Measurements from ENCODE around the gene PPM1F.

Gene PPM1F

GRCh38 chr22:21936151-21936775, 16.4 kb downstream of the PPM1F start:
- Histone ChIP-seq H3K4me3 (ENCODE audit: low read depth in 1 of 2, low read length in 2 of 2) (peak overlapping the region in 1 of 2 donors; percentile 59), H3K36me3 (ENCODE audit: control insufficient read depth in 1 of 2, insufficient read depth in 2 of 2, low read length in 2 of 2) (peaks cover 17 to 23% of the 10 kb centered on the region in 2 donors)

GRCh38 chr22:21933910-21934309, 18.7 kb downstream of the PPM1F start:
- no peaks in the 10 kb centered on the region for H3K9me3 ChIP-seq (ENCODE audit: control insufficient read depth in 1 of 2, low read length in 2 of 2)
- H3K4me1 ChIP-seq (ENCODE audit: control insufficient read depth in 1 of 2, insufficient read depth in 2 of 2, low read length in 2 of 2) = peaks cover 22 to 26% of the 10 kb centered on the region in 2 donors
- no peak overlapping the region for H3K27ac ChIP-seq (ENCODE audit: low read length)
- no peak overlapping the region for H3K4me3 ChIP-seq (ENCODE audit: low read depth in 1 of 2, low read length in 2 of 2)
- H3K36me3 ChIP-seq (ENCODE audit: control insufficient read depth in 1 of 2, insufficient read depth in 2 of 2, low read length in 2 of 2) = peaks cover 38 to 46% of the 10 kb centered on the region in 2 donors
- no peaks in the 10 kb centered on the region for H3K27me3 ChIP-seq (ENCODE audit: low read depth, low read length)

More at GRCh38 chr22:21936151-21936775, 16.4 kb downstream of the PPM1F start:
- no peaks in the 10 kb centered on the region for H3K27me3 ChIP-seq (ENCODE audit: low read depth, low read length)
- H3K27ac ChIP-seq (ENCODE audit: low read length) = peak overlapping the region; percentile 92
- H3K4me1 ChIP-seq (ENCODE audit: control insufficient read depth in 1 of 2, insufficient read depth in 2 of 2, low read length in 2 of 2) = peaks cover 27 to 41% of the 10 kb centered on the region in 2 donors
- H3K9me3 ChIP-seq (ENCODE audit: control insufficient read depth in 1 of 2, low read length in 2 of 2) = no peaks in the 10 kb centered on the region

- Histone ChIP-seq H3K36me3 (ENCODE audit: control insufficient read depth in 1 of 2, insufficient read depth in 2 of 2, low read length in 2 of 2) (peaks cover 41 to 50% of the 10 kb centered on the region in 2 donors), H3K9me3 (ENCODE audit: control insufficient read depth in 1 of 2, low read length in 2 of 2) (no peaks in the 10 kb centered on the region), H3K4me3 (ENCODE audit: low read depth in 1 of 2, low read length in 2 of 2) (no peak overlapping the region), H3K27ac (ENCODE audit: low read length) (no peak overlapping the region), H3K27me3 (ENCODE audit: low read depth, low read length) (no peaks in the 10 kb centered on the region), H3K4me1 (ENCODE audit: control insufficient read depth in 1 of 2, insufficient read depth in 2 of 2, low read length in 2 of 2) (peaks cover 17 to 21% of the 10 kb centered on the region in 2 donors)
Measured at GRCh38 chr22:21933413-21933812, 19.2 kb downstream of the PPM1F start.

- H3K36me3 ChIP-seq (ENCODE audit: control insufficient read depth in 1 of 2, insufficient read depth in 2 of 2, low read length in 2 of 2) = peaks cover 41 to 56% of the 10 kb centered on the region in 2 donors
- H3K4me1 ChIP-seq (ENCODE audit: control insufficient read depth in 1 of 2, insufficient read depth in 2 of 2, low read length in 2 of 2) = peaks cover 12 to 15% of the 10 kb centered on the region in 2 donors
- no peaks in the 10 kb centered on the region for H3K9me3 ChIP-seq (ENCODE audit: control insufficient read depth in 1 of 2, low read length in 2 of 2)
- H3K27ac ChIP-seq (ENCODE audit: low read length) = no peak overlapping the region
- no peaks in the 10 kb centered on the region for H3K27me3 ChIP-seq (ENCODE audit: low read depth, low read length)
- no peak overlapping the region for H3K4me3 ChIP-seq (ENCODE audit: low read depth in 1 of 2, low read length in 2 of 2)
Measured at GRCh38 chr22:21932347-21932746, 20.3 kb downstream of the PPM1F start.

- Histone ChIP-seq H3K36me3 (ENCODE audit: control insufficient read depth in 1 of 2, insufficient read depth in 2 of 2, low read length in 2 of 2) (peaks cover 41 to 60% of the 10 kb centered on the region in 2 donors), H3K9me3 (ENCODE audit: control insufficient read depth in 1 of 2, low read length in 2 of 2) (no peaks in the 10 kb centered on the region), H3K4me1 (ENCODE audit: control insufficient read depth in 1 of 2, insufficient read depth in 2 of 2, low read length in 2 of 2) (peaks cover 0 to 2% of the 10 kb centered on the region in 2 donors), H3K4me3 (ENCODE audit: low read depth in 1 of 2, low read length in 2 of 2) (no peak overlapping the region), H3K27me3 (ENCODE audit: low read depth, low read length) (no peaks in the 10 kb centered on the region), H3K27ac (ENCODE audit: low read length) (no peak overlapping the region)
Measured at GRCh38 chr22:21931056-21931455, 21.6 kb downstream of the PPM1F start.

- Histone ChIP-seq H3K4me1 (ENCODE audit: control insufficient read depth in 1 of 2, insufficient read depth in 2 of 2, low read length in 2 of 2) (no peaks in the 10 kb centered on the region), H3K27ac (ENCODE audit: low read length) (no peak overlapping the region), H3K36me3 (ENCODE audit: control insufficient read depth in 1 of 2, insufficient read depth in 2 of 2, low read length in 2 of 2) (peaks cover 41 to 65% of the 10 kb centered on the region in 2 donors)
Measured at GRCh38 chr22:21929253-21929652, 23.4 kb downstream of the PPM1F start.

GRCh38 chr22:21928048-21928447, 24.6 kb downstream of the PPM1F start:
- Histone ChIP-seq H3K4me3 (ENCODE audit: low read depth in 1 of 2, low read length in 2 of 2) (no peak overlapping the region), H3K4me1 (ENCODE audit: control insufficient read depth in 1 of 2, insufficient read depth in 2 of 2, low read length in 2 of 2) (no peaks in the 10 kb centered on the region), H3K9me3 (ENCODE audit: control insufficient read depth in 1 of 2, low read length in 2 of 2) (no peaks in the 10 kb centered on the region), H3K27ac (ENCODE audit: low read length) (no peak overlapping the region), H3K36me3 (ENCODE audit: control insufficient read depth in 1 of 2, insufficient read depth in 2 of 2, low read length in 2 of 2) (peaks cover 34 to 62% of the 10 kb centered on the region in 2 donors), H3K27me3 (ENCODE audit: low read depth, low read length) (no peaks in the 10 kb centered on the region)

More at GRCh38 chr22:21929253-21929652, 23.4 kb downstream of the PPM1F start:
- H3K4me3 ChIP-seq (ENCODE audit: low read depth in 1 of 2, low read length in 2 of 2) = no peak overlapping the region
- H3K27me3 ChIP-seq (ENCODE audit: low read depth, low read length) = no peaks in the 10 kb centered on the region
- no peaks in the 10 kb centered on the region for H3K9me3 ChIP-seq (ENCODE audit: control insufficient read depth in 1 of 2, low read length in 2 of 2)

GRCh38 chr22:21927174-21927823, 25.3 kb downstream of the PPM1F start:
- H3K36me3 ChIP-seq (ENCODE audit: control insufficient read depth in 1 of 2, insufficient read depth in 2 of 2, low read length in 2 of 2) = peaks cover 27 to 62% of the 10 kb centered on the region in 2 donors
- no peaks in the 10 kb centered on the region for H3K4me1 ChIP-seq (ENCODE audit: control insufficient read depth in 1 of 2, insufficient read depth in 2 of 2, low read length in 2 of 2)
- no peaks in the 10 kb centered on the region for H3K27me3 ChIP-seq (ENCODE audit: low read depth, low read length)
- H3K4me3 ChIP-seq (ENCODE audit: low read depth in 1 of 2, low read length in 2 of 2) = no peak overlapping the region
- no peaks in the 10 kb centered on the region for H3K9me3 ChIP-seq (ENCODE audit: control insufficient read depth in 1 of 2, low read length in 2 of 2)
- H3K27ac ChIP-seq (ENCODE audit: low read length) = no peak overlapping the region

- Histone ChIP-seq H3K9me3 (ENCODE audit: control insufficient read depth in 1 of 2, low read length in 2 of 2) (no peaks in the 10 kb centered on the region), H3K4me3 (ENCODE audit: low read depth in 1 of 2, low read length in 2 of 2) (no peak overlapping the region), H3K36me3 (ENCODE audit: control insufficient read depth in 1 of 2, insufficient read depth in 2 of 2, low read length in 2 of 2) (peaks cover 25 to 61% of the 10 kb centered on the region in 2 donors), H3K27ac (ENCODE audit: low read length) (no peak overlapping the region), H3K4me1 (ENCODE audit: control insufficient read depth in 1 of 2, insufficient read depth in 2 of 2, low read length in 2 of 2) (no peaks in the 10 kb centered on the region), H3K27me3 (ENCODE audit: low read depth, low read length) (no peaks in the 10 kb centered on the region)
Measured at GRCh38 chr22:21926728-21927127, 25.9 kb downstream of the PPM1F start.

- Histone ChIP-seq H3K4me3 (ENCODE audit: low read depth in 1 of 2, low read length in 2 of 2) (no peak overlapping the region), H3K9me3 (ENCODE audit: control insufficient read depth in 1 of 2, low read length in 2 of 2) (no peaks in the 10 kb centered on the region), H3K27me3 (ENCODE audit: low read depth, low read length) (no peaks in the 10 kb centered on the region), H3K36me3 (ENCODE audit: control insufficient read depth in 1 of 2, insufficient read depth in 2 of 2, low read length in 2 of 2) (peaks cover 0 to 40% of the 10 kb centered on the region in 2 donors), H3K4me1 (ENCODE audit: control insufficient read depth in 1 of 2, insufficient read depth in 2 of 2, low read length in 2 of 2) (no peaks in the 10 kb centered on the region), H3K27ac (ENCODE audit: low read length) (no peak overlapping the region)
Measured at GRCh38 chr22:21923163-21923561, 29.5 kb downstream of the PPM1F start.

GRCh38 chr22:21922370-21923162, 30.1 kb downstream of the PPM1F start:
- H3K4me1 ChIP-seq (ENCODE audit: control insufficient read depth in 1 of 2, insufficient read depth in 2 of 2, low read length in 2 of 2) = no peaks in the 10 kb centered on the region
- H3K4me3 ChIP-seq (ENCODE audit: low read depth in 1 of 2, low read length in 2 of 2) = no peak overlapping the region
- no peak overlapping the region for H3K27ac ChIP-seq (ENCODE audit: low read length)
- H3K36me3 ChIP-seq (ENCODE audit: control insufficient read depth in 1 of 2, insufficient read depth in 2 of 2, low read length in 2 of 2) = peaks cover 0 to 37% of the 10 kb centered on the region in 2 donors
- H3K27me3 ChIP-seq (ENCODE audit: low read depth, low read length) = no peaks in the 10 kb centered on the region
- H3K9me3 ChIP-seq (ENCODE audit: control insufficient read depth in 1 of 2, low read length in 2 of 2) = no peaks in the 10 kb centered on the region

Data from muscle layer of duodenum (tissue), 2 donors.